ENCODE data around the gene COL11A2.
A peak's percentile ranks its signal among the peaks of the same experiment; 100 is the strongest.
"Not testable (repeated sequence)": the region's sequence is repeated elsewhere in the genome, so short reads cannot be mapped to it uniquely, and the experiment has no call there.

COL11A2 gene

GRCh38 chr6:33150560-33150959 lies 41.7 kb downstream of the COL11A2 start:
- DNase-seq, result not testable (repeated sequence)

- peak; percentile 25 for DNase-seq
Observed at GRCh38 chr6:33147807-33148666, 44.2 kb downstream of the COL11A2 start.

GRCh38 chr6:33144373-33144772 lies 47.9 kb downstream of the COL11A2 start:
- no peak for DNase-seq

- no peak for DNase-seq
Observed at GRCh38 chr6:33143113-33143770, 49.0 kb downstream of the COL11A2 start.

- no peak for DNase-seq
Observed at GRCh38 chr6:33142501-33143070, 49.7 kb downstream of the COL11A2 start.

- DNase-seq, result no peak
Observed at GRCh38 chr6:33140556-33140955, 51.7 kb downstream of the COL11A2 start.

GRCh38 chr6:33139596-33140206 lies 52.6 kb downstream of the COL11A2 start:
- DNase-seq, result no peak

- no peak for DNase-seq
Observed at GRCh38 chr6:33136310-33136900, 55.9 kb downstream of the COL11A2 start.

- DNase-seq, result no peak
Observed at GRCh38 chr6:33132081-33132524, 60.2 kb downstream of the COL11A2 start.

- DNase-seq, result peak; percentile 72
Observed at GRCh38 chr6:33128318-33128717, 63.9 kb downstream of the COL11A2 start.

GRCh38 chr6:33126101-33126714 lies 66.1 kb downstream of the COL11A2 start:
- DNase-seq, result peak; percentile 55

- no peak for DNase-seq
Observed at GRCh38 chr6:33124947-33125346, 67.3 kb downstream of the COL11A2 start.

GRCh38 chr6:33124525-33124901 lies 67.8 kb downstream of the COL11A2 start:
- DNase-seq, result no peak

GRCh38 chr6:33123732-33124524 lies 68.3 kb downstream of the COL11A2 start:
- peak; percentile 53 for DNase-seq

GRCh38 chr6:33123181-33123580 lies 69.1 kb downstream of the COL11A2 start:
- DNase-seq, result no peak

- no peak for DNase-seq
Observed at GRCh38 chr6:33120001-33120400, 72.3 kb downstream of the COL11A2 start.

GRCh38 chr6:33118525-33119123 lies 73.6 kb downstream of the COL11A2 start:
- DNase-seq, result peak; percentile 72

- DNase-seq, result no peak
Observed at GRCh38 chr6:33117811-33118277, 74.4 kb downstream of the COL11A2 start.

GRCh38 chr6:33116841-33117711 lies 75.2 kb downstream of the COL11A2 start:
- no peak for DNase-seq

- DNase-seq, result no peak
Observed at GRCh38 chr6:33116417-33116816, 75.8 kb downstream of the COL11A2 start.

Data from activated CD4-positive, alpha-beta T cell treated with anti-CD3 and anti-CD28 coated beads, Interleukin-10, Interleukin-2, amounts not matched to agents 100 ng/mL and 50 ng/mL, durations not matched to agents 16 hours and 8 hours (primary cell).